B cell (primary cell): ENCODE data around the gene KRT6C. TPM values are rescaled to one million over a fixed set of nuclear protein-coding genes. Genes with fewer than 3 reads are reported as not detected.

ENCODE experiments used
- ATAC-seq: fragments of 200-7000 bp; cut with Tn5 transposase; one replicate; pipeline ENCODE4 v1.10.0; 2021; ENCODE audit warnings: low read depth, mild to moderate bottlenecking, moderate number of reproducible peaks, moderate library complexity
- CTCF ChIA-PET: fragments of 350-600 bp; sonication (Branson Sonifier 250); formaldehyde crosslinking; loops from one replicate; lab custom pipeline; 2021; ENCODE audit warnings: antibody characterized with exemption, inconsistent platforms; lab: Charles Lee
- POLR2A ChIA-PET: fragments of 350-600 bp; sonication (Branson Sonifier 250); formaldehyde crosslinking; loops from one replicate; lab custom pipeline; 2021; ENCODE audit warnings: antibody characterized with exemption; lab: Charles Lee
- DNase-seq: peaks from one replicate; pipeline ENCODE4 v3.0.0; 2013
- H2AFZ ChIP-seq: 2 replicates; pipeline ENCODE4 v1.6.1; 2012; ENCODE audit warnings: mild to moderate bottlenecking, low read depth, low read length; ENCODE audit not compliant: insufficient read depth, poor library complexity, severe bottlenecking
- H3K27ac ChIP-seq, 2 donors: 1 replicate in 1 of 2; 2 replicates in 1 of 2; pipeline ENCODE4 v1.5.1; 2012 to 2013; ENCODE audit warnings: low read length in 2 of 2, mild to moderate bottlenecking in 2 of 2, moderate library complexity in 1 of 2
- H3K27me3 ChIP-seq, 4 experiments: fragments of 200-600 bp in 1 of 4; sonication (generic) in 1 of 4; replicated peaks in 1 of 4; 1 replicate in 2 of 4; 2 replicates in 2 of 4; pipeline versions ENCODE4 v1.6.1 to v1.7.0; 2013 to 2016; ENCODE audit warnings: low read length in 3 of 4, mild to moderate bottlenecking in 2 of 4, mixed read lengths in 1 of 4, moderate library complexity in 1 of 4; ENCODE audit not compliant: insufficient read depth in 4 of 4, control insufficient read depth in 3 of 4; ENCODE audit errors: control extremely low read depth in 1 of 4
- H3K36me3 ChIP-seq, 2 experiments: replicated peaks in 1 of 2; 1 replicate in 1 of 2; 2 replicates in 1 of 2; pipeline versions ENCODE4 v1.6.1 to v1.7.1; 2013; ENCODE audit warnings: low read length in 1 of 2; ENCODE audit not compliant: insufficient read depth in 2 of 2, control insufficient read depth in 1 of 2; ENCODE audit errors: control extremely low read depth in 1 of 2, extremely low read depth in 1 of 2
- H3K4me1 ChIP-seq, 2 donors: fragments of 200-600 bp in 1 of 2; sonication (generic) in 1 of 2; 1 replicate in 1 of 2; 2 replicates in 1 of 2; pipeline versions ENCODE4 v1.5.1 to v1.6.1; 2013 to 2017; ENCODE audit warnings: low read length in 2 of 2; ENCODE audit not compliant: control insufficient read depth in 2 of 2, insufficient read depth in 2 of 2
- H3K4me2 ChIP-seq: replicated peaks from 2 replicates; pipeline ENCODE3; 2012; ENCODE audit warnings: mild to moderate bottlenecking, low read depth, low read length; ENCODE audit not compliant: poor library complexity, severe bottlenecking
- H3K4me3 ChIP-seq, 5 experiments: fragments of 200-600 bp in 1 of 5; sonication (generic) in 1 of 5; 1 replicate in 3 of 5; 2 replicates in 2 of 5; pipeline versions ENCODE4 v1.5.1 to v1.7.0; 2011 to 2016; ENCODE audit warnings: low read length in 4 of 5, mild to moderate bottlenecking in 4 of 5, low read depth in 2 of 5, control low read depth in 1 of 5, moderate library complexity in 1 of 5; ENCODE audit not compliant: insufficient read depth in 1 of 5; ENCODE audit errors: control extremely low read depth in 1 of 5, extremely low read depth in 1 of 5
- H3K79me2 ChIP-seq: fragments of 200-600 bp; sonication (generic); one replicate; pipeline ENCODE4 v1.6.0; 2016; ENCODE audit warnings: low read length; ENCODE audit not compliant: control insufficient read depth, insufficient read depth
- H3K9ac ChIP-seq: fragments of 200-600 bp; sonication (generic); 2 replicates; pipeline ENCODE4 v1.6.1; 2017; ENCODE audit warnings: mild to moderate bottlenecking, low read length, moderate library complexity
- H3K9me3 ChIP-seq, 3 donors: one replicate each; pipeline versions ENCODE4 v1.6.1 to v1.7.1; 2013; ENCODE audit warnings: low read length in 2 of 3; ENCODE audit not compliant: control insufficient read depth in 2 of 3, insufficient read depth in 1 of 3; ENCODE audit errors: control extremely low read depth in 1 of 3
- H4K20me1 ChIP-seq: 2 replicates; pipeline ENCODE4 v1.6.0; 2012; ENCODE audit warnings: mild to moderate bottlenecking, low read length; ENCODE audit not compliant: insufficient read depth, control insufficient read depth, poor library complexity, severe bottlenecking
- H3K27ac Mint-ChIP-seq: one replicate; pipeline ENCODE4 v1.8.0; 2021; ENCODE audit warnings: mixed read lengths
- H3K27me3 Mint-ChIP-seq: one replicate; pipeline ENCODE4 v1.8.0; 2021; ENCODE audit warnings: mixed read lengths
- H3K4me1 Mint-ChIP-seq: one replicate; pipeline ENCODE4 v1.8.0; 2021; ENCODE audit warnings: mixed read lengths
- H3K4me3 Mint-ChIP-seq: one replicate; pipeline ENCODE4 v1.8.0; 2021; ENCODE audit warnings: mixed read lengths
- H3K9me3 Mint-ChIP-seq: one replicate; pipeline ENCODE4 v1.8.0; 2022; ENCODE audit warnings: mixed read lengths; ENCODE audit not compliant: insufficient read depth
- EZH2 ChIP-seq: IDR thresholded peaks from 2 replicates; pipeline ENCODE4 v1.6.1; 2012; ENCODE audit warnings: borderline replicate concordance, low read depth, mild to moderate bottlenecking, moderate library complexity, low read length; ENCODE audit not compliant: insufficient read depth, poor library complexity, severe bottlenecking
- WGBS: methylation state at CpG from one replicate; pipeline ENCODE4 v1.1.5; 2013; ENCODE audit warnings: missing lambda C conversion rate; ENCODE audit not compliant: insufficient coverage; 5-methylcytosine and 5-hydroxymethylcytosine counted together
- intact Hi-C: fragments of 100-400 bp; cut with micrococcal nuclease; formaldehyde crosslinking; loops from one replicate; pipeline ENCODE4 v1.10.0; 2022
- polyA plus RNA-seq: library from polyadenylated mRNA; depleted of rRNA; stranded (reverse); fragments of >200 nt; gene quantifications from 2 replicates; pipeline ENCODE4 v1.2.3, GENCODE V29; 2012
- total RNA-seq, 2 donors: library from RNA; stranded (reverse); fragments of 120-200 nt in 1 of 2; gene quantifications; 1 replicate in 1 of 2; 2 replicates in 1 of 2; pipeline versions ENCODE4 v1.2.3 to v1.2.4, GENCODE V29; 2013 to 2022
- TF ChIP-seq, protein P1 (sequence below): fragments of 200-600 bp; IDR thresholded peaks from one replicate; pipeline ENCODE4 v1.8.0; 2022; ENCODE audit warnings: antibody characterized with exemption, mild to moderate bottlenecking

KRT6C gene
- total and polyA plus RNA-seq, 2 donors (not counting 1 experiment from before 2014, with no cell fraction given) = not detected

DNA sequence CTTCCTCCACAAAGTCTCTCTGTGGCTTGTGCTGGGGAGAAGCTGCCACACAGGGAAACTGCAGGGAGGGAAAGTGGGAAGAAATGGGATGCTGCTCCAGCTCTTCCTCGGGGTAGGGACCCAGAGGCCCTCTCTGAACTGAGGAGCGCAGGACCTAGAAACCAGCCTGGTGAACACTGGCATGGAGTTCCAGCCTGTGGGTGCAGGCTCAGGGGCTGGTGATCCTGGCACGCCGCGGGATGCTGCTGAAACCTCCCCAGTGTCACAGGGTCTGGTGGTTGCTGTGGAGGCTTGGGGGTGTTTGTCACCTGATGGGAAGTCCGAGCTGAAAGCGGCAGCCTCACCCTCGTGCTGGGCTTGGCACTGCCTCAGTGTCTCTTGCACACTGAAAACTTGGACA lies 34.2 kb downstream of the KRT6C start:
- TF ChIP-seq EZH2 = no peak
- TF ChIP-seq, protein P1, sequence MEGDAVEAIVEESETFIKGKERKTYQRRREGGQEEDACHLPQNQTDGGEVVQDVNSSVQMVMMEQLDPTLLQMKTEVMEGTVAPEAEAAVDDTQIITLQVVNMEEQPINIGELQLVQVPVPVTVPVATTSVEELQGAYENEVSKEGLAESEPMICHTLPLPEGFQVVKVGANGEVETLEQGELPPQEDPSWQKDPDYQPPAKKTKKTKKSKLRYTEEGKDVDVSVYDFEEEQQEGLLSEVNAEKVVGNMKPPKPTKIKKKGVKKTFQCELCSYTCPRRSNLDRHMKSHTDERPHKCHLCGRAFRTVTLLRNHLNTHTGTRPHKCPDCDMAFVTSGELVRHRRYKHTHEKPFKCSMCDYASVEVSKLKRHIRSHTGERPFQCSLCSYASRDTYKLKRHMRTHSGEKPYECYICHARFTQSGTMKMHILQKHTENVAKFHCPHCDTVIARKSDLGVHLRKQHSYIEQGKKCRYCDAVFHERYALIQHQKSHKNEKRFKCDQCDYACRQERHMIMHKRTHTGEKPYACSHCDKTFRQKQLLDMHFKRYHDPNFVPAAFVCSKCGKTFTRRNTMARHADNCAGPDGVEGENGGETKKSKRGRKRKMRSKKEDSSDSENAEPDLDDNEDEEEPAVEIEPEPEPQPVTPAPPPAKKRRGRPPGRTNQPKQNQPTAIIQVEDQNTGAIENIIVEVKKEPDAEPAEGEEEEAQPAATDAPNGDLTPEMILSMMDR = no peak
- Mint-ChIP-seq H3K27me3 (peaks cover 35% of the 10 kb centered on the region), H3K4me1 (no peaks in the 10 kb centered on the region), H3K27ac (no peak overlapping the region), H3K9me3 (peaks cover 2% of the 10 kb centered on the region), H3K4me3 (no peak overlapping the region)
- H3K36me3 ChIP-seq = no peaks in the 10 kb centered on the region
- no peak for DNase-seq
- H3K9ac ChIP-seq = no peak overlapping the region
- H3K4me1 ChIP-seq = no peaks in the 10 kb centered on the region
- no peaks in the 10 kb centered on the region for H3K79me2 ChIP-seq
- H3K9me3 ChIP-seq = no peaks in the 10 kb centered on the region
- no peaks in the 10 kb centered on the region for H4K20me1 ChIP-seq
- intact Hi-C loops = no loop called here
- H3K4me3 ChIP-seq = no peak overlapping the region
- WGBS = 67% methylated on average over 7 of the region's 8 CpGs
- H2AFZ ChIP-seq = no peak overlapping the region
- no peak overlapping the region for H3K4me2 ChIP-seq
- CTCF ChIA-PET = no interaction called here
- POLR2A ChIA-PET = no interaction called here
- no peak overlapping the region for H3K27ac ChIP-seq
- ATAC-seq = no peak
- H3K27me3 ChIP-seq = peaks cover 0 to under 1% (median 0%) of the 10 kb centered on the region in 4 experiments

DNA sequence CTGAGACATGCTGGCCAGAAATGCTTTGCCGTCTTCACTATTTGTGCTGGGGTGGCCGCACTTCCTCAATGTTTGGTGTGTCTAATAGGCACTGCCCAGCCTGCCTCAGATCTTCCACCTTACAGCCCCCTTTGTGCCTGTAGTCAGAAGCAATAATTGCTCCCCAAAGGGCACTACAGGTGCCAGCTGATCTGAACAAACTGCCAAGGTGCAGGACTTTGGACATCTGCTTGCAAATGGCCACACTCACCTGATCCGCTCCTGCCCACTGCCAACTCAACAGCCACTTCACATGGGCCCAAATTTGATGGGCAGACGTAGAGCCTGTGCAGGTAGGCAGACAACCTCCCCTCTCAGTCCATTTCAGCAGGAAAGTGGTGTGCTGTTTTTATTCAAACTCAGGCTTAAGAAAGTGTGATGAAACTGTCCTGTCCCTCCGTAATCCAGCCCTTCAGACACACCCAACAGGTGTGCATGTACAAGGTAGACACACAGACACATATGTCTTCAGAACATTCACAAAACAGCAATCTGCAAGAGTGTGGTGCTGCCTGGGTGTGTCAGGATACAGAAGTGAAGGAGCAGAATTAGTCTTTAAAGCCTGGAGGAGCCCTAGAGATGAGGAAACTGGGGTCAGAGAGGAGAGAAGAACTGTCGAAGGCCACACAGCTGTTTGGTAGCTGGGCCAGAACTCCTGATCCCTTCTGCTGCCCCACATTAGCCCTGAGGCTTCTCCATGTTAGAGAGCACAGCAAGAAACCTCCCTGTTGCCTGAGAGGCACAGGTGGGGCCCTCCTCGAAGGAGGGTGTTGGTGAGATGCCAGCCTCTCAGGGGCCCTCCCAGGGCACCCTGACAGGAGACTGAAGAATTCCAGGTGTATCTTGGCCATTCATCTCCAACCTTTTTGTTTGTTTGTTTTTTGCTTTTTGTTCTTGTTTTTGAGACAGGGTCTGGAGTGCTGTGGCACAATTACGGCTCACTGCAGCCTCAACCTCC lies 35.0 kb downstream of the KRT6C start:
- no peak for ATAC-seq
- CTCF ChIA-PET = no interaction called here

More for the DNA sequence above, 35.0 kb downstream of the KRT6C start:
- intact Hi-C loops = no loop called here
- no peaks in the 10 kb centered on the region for H3K4me1 Mint-ChIP-seq
- Histone ChIP-seq H3K79me2 (no peaks in the 10 kb centered on the region), H3K4me2 (no peak overlapping the region), H3K36me3 (no peaks in the 10 kb centered on the region), H3K27ac (no peak overlapping the region), H3K4me1 (no peaks in the 10 kb centered on the region), H4K20me1 (no peaks in the 10 kb centered on the region), H3K9ac (no peak overlapping the region), H3K27me3 (no peaks in the 10 kb centered on the region), H3K4me3 (no peak overlapping the region), H2AFZ (no peak overlapping the region), H3K9me3 (peaks cover 0 to 4% (median 0%) of the 10 kb centered on the region in 3 donors)
- no peak overlapping the region for H3K4me3 Mint-ChIP-seq
- peaks cover 33% of the 10 kb centered on the region for H3K27me3 Mint-ChIP-seq
- POLR2A ChIA-PET = no interaction called here
- H3K27ac Mint-ChIP-seq = no peak overlapping the region
- H3K9me3 Mint-ChIP-seq = peaks cover 2% of the 10 kb centered on the region
- TF ChIP-seq EZH2 = no peak
- TF ChIP-seq, protein P1 = no peak
- 84% methylated on average over 5 of the region's 8 CpGs for WGBS
- DNase-seq = no peak
